Transverse colon (tissue), 4 donors: ENCODE results near the gene FBL.

Experiments used
- EP300 ChIP-seq: sonication (generic); formaldehyde crosslinking; IDR thresholded peaks from one replicate; pipeline ENCODE4 v1.6.1; 2017; ENCODE audit warnings: antibody characterized with exemption, low read depth
- POLR2A ChIP-seq: fragments of 450-650 bp; IDR thresholded peaks from one replicate; pipeline ENCODE4 v1.6.1; 2016; ENCODE audit warnings: antibody characterized with exemption, mild to moderate bottlenecking, moderate library complexity
- POLR2AphosphoS5 ChIP-seq, 3 donors: sonication (generic); formaldehyde crosslinking; IDR thresholded peaks; one replicate each; pipeline ENCODE4 v1.6.1; 2016; ENCODE audit warnings: antibody characterized with exemption in 3 of 3
- TF ChIP-seq, protein P1 (sequence below), 5 experiments: fragments of 200-600 bp in 3 of 5; fragments of 450-650 bp in 2 of 5; sonication (generic) in 3 of 5; IDR thresholded peaks; 1 replicate in 2 of 5; 2 replicates in 3 of 5; pipeline ENCODE4 v1.5.1; 2016 to 2017; ENCODE audit warnings: antibody characterized with exemption in 5 of 5, inconsistent platforms in 3 of 5, mild to moderate bottlenecking in 2 of 5, moderate library complexity in 1 of 5

DNA sequence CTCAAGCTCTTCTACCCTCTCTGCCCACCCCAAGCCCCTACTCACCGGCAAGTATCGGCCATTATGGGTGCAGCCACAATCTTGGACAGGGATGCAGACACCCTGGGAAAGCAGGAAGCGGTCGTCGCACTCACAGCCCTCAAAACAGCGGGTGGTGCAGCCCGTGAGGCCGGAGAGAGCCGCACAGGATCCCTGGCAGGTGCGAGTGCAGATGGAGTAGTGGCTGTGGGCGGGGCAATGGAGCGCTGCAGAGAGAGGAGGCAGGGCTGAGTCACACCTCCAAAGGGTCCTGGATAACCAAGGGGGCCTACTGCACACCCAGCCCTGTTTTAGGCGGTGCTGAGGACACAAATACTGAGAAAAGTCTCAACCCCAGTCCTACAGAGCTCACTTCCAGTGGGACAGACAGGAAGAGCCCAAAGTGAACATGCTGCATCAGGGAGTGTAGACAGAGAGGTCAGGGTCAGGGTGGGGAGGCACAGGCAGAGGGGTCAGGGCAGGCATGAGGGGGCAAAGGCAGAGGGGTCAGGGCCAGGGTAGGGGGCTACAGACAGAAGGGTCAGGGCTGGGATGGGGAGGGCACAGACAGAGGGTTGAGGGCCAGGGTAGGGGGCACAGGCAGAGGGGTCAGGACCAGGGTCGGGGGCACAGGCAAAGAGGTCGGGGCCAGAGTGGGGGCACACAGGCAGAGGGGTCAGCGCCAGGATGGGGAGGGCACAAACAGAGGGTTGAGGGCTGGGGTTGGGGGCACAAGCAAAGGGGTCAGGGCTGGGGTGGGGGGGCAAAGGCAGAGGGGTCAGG, 24.2 kb upstream of the FBL start:
- TF ChIP-seq, protein P1, sequence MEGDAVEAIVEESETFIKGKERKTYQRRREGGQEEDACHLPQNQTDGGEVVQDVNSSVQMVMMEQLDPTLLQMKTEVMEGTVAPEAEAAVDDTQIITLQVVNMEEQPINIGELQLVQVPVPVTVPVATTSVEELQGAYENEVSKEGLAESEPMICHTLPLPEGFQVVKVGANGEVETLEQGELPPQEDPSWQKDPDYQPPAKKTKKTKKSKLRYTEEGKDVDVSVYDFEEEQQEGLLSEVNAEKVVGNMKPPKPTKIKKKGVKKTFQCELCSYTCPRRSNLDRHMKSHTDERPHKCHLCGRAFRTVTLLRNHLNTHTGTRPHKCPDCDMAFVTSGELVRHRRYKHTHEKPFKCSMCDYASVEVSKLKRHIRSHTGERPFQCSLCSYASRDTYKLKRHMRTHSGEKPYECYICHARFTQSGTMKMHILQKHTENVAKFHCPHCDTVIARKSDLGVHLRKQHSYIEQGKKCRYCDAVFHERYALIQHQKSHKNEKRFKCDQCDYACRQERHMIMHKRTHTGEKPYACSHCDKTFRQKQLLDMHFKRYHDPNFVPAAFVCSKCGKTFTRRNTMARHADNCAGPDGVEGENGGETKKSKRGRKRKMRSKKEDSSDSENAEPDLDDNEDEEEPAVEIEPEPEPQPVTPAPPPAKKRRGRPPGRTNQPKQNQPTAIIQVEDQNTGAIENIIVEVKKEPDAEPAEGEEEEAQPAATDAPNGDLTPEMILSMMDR (IDR thresholded peaks at IDR 0.05): no peak
- TF ChIP-seq POLR2A (no peak), POLR2AphosphoS5 (IDR thresholded peaks at IDR 0.05) (no peak), EP300 (no peak)
